H1 (cell line): ENCODE results near the gene PELI2. TPM values are rescaled to one million over a fixed set of nuclear protein-coding genes. Genes with fewer than 3 reads are reported as not detected.

Experiments
- BCL11A ChIP-seq, 2 experiments: IDR thresholded peaks; one replicate each; pipeline ENCODE4 v1.6.1; 2011; ENCODE audit warnings: low read depth in 2 of 2, low read length in 2 of 2, mild to moderate bottlenecking in 2 of 2
- BRCA1 ChIP-seq: IDR thresholded peaks from 2 replicates; pipeline ENCODE4 v1.6.1; 2012; ENCODE audit warnings: low read depth, low read length, improper control_type of control experiment
- CHD7 ChIP-seq: fragments of 300-600 bp; sonication (generic); IDR thresholded peaks from 2 replicates; pipeline ENCODE4 v1.7.1; 2012; ENCODE audit warnings: low read length, moderate library complexity, mild to moderate bottlenecking, inconsistent platforms; ENCODE audit not compliant: insufficient replicate concordance
- HDAC2 ChIP-seq, 2 experiments: fragments of 300-600 bp in 1 of 2; sonication (generic) in 1 of 2; IDR thresholded peaks; 2 replicates each; pipeline ENCODE4 v1.6.1; 2011 to 2012; ENCODE audit warnings: low read depth in 2 of 2, low read length in 2 of 2, mild to moderate bottlenecking in 2 of 2, moderate library complexity in 2 of 2, borderline replicate concordance in 1 of 2, inconsistent platforms in 1 of 2
- RNF2 ChIP-seq: fragments of 200-900, 300-1000 bp; sonication (generic); IDR thresholded peaks from 2 replicates; pipeline ENCODE4 v1.7.1; 2016; ENCODE audit warnings: borderline replicate concordance, low read depth, mild to moderate bottlenecking, antibody characterized with exemption, low read length; ENCODE audit not compliant: poor library complexity, severe bottlenecking; ENCODE audit errors: missing control alignments
- SIRT6 ChIP-seq: IDR thresholded peaks from one replicate; pipeline ENCODE4 v1.7.1; 2012; ENCODE audit warnings: low read length, inconsistent platforms
- TBP ChIP-seq: IDR thresholded peaks from 2 replicates; pipeline ENCODE4 v1.6.1; 2011; ENCODE audit warnings: low read depth, low read length, improper control_type of control experiment
- polyA plus RNA-seq, 7 experiments: library from polyadenylated mRNA; depleted of rRNA in 3 of 7; stranded (reverse) in 5 of 7; unstranded in 2 of 7; fragments of >200 nt in 5 of 7; fragments of 200-250 nt in 2 of 7; gene quantifications; 1 replicate in 5 of 7; 2 replicates in 1 of 7; 4 replicates in 1 of 7; pipeline versions ENCODE4 v1.2.1 to v1.2.3, GENCODE V29; 2011 to 2013; ENCODE audit warnings: missing spikeins in 2 of 7, mixed read lengths in 2 of 7
- total RNA-seq: library from RNA; stranded (reverse); fragmentation: NEBNext Ultra II Directional; extraction: Animal tissue kit (Norgen Biotek cat#: 25700); gene quantifications from 2 replicates; pipeline ENCODE4 v1.2.1, GENCODE V29; 2021

The PELI2 gene
- total and polyA plus RNA-seq, 2 of the 8 experiments (the other 6 are each of a cell fraction or from before 2014, with no cell fraction given): 14.6 to 25.7 TPM

DNA sequence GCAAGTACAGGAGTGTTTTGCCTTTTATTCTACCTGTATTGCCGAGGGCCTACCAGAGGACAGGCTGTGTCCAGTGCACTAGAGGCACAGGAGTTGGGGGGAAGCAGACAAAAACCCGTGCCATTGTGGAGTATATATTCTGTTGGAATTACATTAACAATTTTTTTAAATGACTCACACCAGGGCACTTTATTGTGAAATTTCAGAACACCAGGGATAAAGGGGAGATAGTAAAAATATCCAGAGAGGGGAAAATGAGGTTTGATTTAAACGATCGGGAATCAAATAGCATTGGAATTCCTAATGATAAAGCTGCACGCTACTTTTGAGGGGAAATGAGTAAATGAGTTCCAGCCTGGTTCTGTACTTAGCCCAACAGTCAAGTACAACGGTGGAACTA, 123.2 kb downstream of the PELI2 start (continued):
- TF ChIP-seq CHD7: no peak
- TF ChIP-seq RNF2: no peak
- no peak for TF ChIP-seq TBP
- TF ChIP-seq SIRT6: no peak
- no peak for TF ChIP-seq BCL11A (IDR thresholded peaks at IDR 0.05; ENCODE audit: low read depth in 2 of 2, low read length in 2 of 2)
- TF ChIP-seq HDAC2 (IDR thresholded peaks at IDR 0.05; ENCODE audit: borderline replicate concordance in 1 of 2, low read depth in 2 of 2, low read length in 2 of 2): no peak
- TF ChIP-seq BRCA1: no peak
